Neural cell (in vitro differentiated cells): Measurements from ENCODE around the gene MPEG1. TPM values are rescaled to one million over a fixed set of nuclear protein-coding genes. Genes with fewer than 3 reads are reported as not detected.

Experiments
- H2AFZ ChIP-seq: fragments of 200-600, 300-800 bp; sonication (generic), shearing (Covaris generic); 2 replicates; pipeline ENCODE4 v1.6.0; 2014; ENCODE audit warnings: low read depth, mild to moderate bottlenecking, antibody characterized with exemption, low read length, moderate library complexity
- H3F3A ChIP-seq: fragments of 200-600 bp; shearing (Covaris generic); 2 replicates; pipeline ENCODE4 v1.6.1; 2016; ENCODE audit warnings: mild to moderate bottlenecking, moderate library complexity, mixed read lengths, antibody characterized with exemption, low read length; ENCODE audit not compliant: insufficient read depth, poor library complexity, severe bottlenecking
- H3K27ac ChIP-seq: fragments of 200-600, 300-800 bp; sonication (generic), shearing (Covaris generic); 2 replicates; pipeline ENCODE4 v1.5.1; 2014; ENCODE audit warnings: mild to moderate bottlenecking, low read length, moderate library complexity
- H3K27me3 ChIP-seq: fragments of 300-800, 200-600 bp; sonication (generic), shearing (Covaris generic); 2 replicates; pipeline ENCODE4 v1.6.0; 2014; ENCODE audit warnings: mild to moderate bottlenecking, low read depth, low read length, moderate library complexity; ENCODE audit not compliant: insufficient read depth
- H3K36me3 ChIP-seq: fragments of 300-800, 200-600 bp; sonication (generic), shearing (Covaris generic); 2 replicates; pipeline ENCODE4 v1.5.1; 2014; ENCODE audit warnings: mild to moderate bottlenecking, antibody characterized with exemption, low read length, moderate library complexity; ENCODE audit not compliant: insufficient read depth
- H3K4me2 ChIP-seq: fragments of 300-800, 200-600 bp; sonication (generic), shearing (Covaris generic); 2 replicates; pipeline ENCODE4 v1.6.0; 2014; ENCODE audit warnings: mild to moderate bottlenecking, low read length
- H3K4me3 ChIP-seq: fragments of 300-800, 200-600 bp; sonication (generic), shearing (Covaris generic); 2 replicates; pipeline ENCODE4 v1.5.1; 2014; ENCODE audit warnings: mild to moderate bottlenecking, low read length, moderate library complexity
- H3K79me2 ChIP-seq: fragments of 200-600 bp; shearing (Covaris generic); replicated peaks from 2 replicates; pipeline ENCODE4 v1.6.0; 2014; ENCODE audit warnings: mild to moderate bottlenecking, low read length, moderate library complexity; ENCODE audit not compliant: insufficient read depth
- H3K9ac ChIP-seq: fragments of 300-800, 200-600 bp; sonication (generic), shearing (Covaris generic); 2 replicates; pipeline ENCODE4 v1.6.1; 2016; ENCODE audit warnings: mild to moderate bottlenecking, low read length, mixed read lengths
- H3K9me2 ChIP-seq: fragments of 200-600 bp; shearing (Covaris generic); 2 replicates; pipeline ENCODE4 v1.6.1; 2016; ENCODE audit warnings: mild to moderate bottlenecking, low read length, mixed read lengths; ENCODE audit not compliant: insufficient read depth
- H3K9me3 ChIP-seq: fragments of 200-600, 300-800 bp; sonication (generic), shearing (Covaris generic); 2 replicates; pipeline ENCODE4 v1.6.1; 2016; ENCODE audit warnings: mild to moderate bottlenecking, mixed run types, low read length, moderate library complexity, mixed read lengths
- H4K20me1 ChIP-seq: fragments of 200-600 bp; shearing (Covaris generic); 2 replicates; pipeline ENCODE4 v1.6.1; 2016; ENCODE audit warnings: mild to moderate bottlenecking, mixed run types; ENCODE audit not compliant: insufficient read depth
- CTCF ChIP-seq: fragments of 450-650 bp; IDR thresholded peaks from 2 replicates; pipeline ENCODE4 v1.5.1; 2014; ENCODE audit warnings: antibody characterized with exemption, mild to moderate bottlenecking, moderate library complexity; ENCODE audit not compliant: poor library complexity, severe bottlenecking
- EP300 ChIP-seq: fragments of 450-650 bp; conservative IDR thresholded peaks from 2 replicates; pipeline ENCODE4 v1.6.1; 2014; ENCODE audit warnings: antibody characterized with exemption, mild to moderate bottlenecking, moderate library complexity; ENCODE audit not compliant: poor library complexity, severe bottlenecking
- EZH2 ChIP-seq: fragments of 200-600, 300-800 bp; shearing (Covaris generic), sonication (generic); IDR thresholded peaks from 2 replicates; pipeline ENCODE4 v1.6.1; 2014; ENCODE audit warnings: antibody characterized with exemption, low read length, borderline replicate concordance, mild to moderate bottlenecking; ENCODE audit not compliant: insufficient read depth, poor library complexity, severe bottlenecking
- MXI1 ChIP-seq: fragments of 450-650 bp; conservative IDR thresholded peaks from 2 replicates; pipeline ENCODE4 v1.6.1; 2014; ENCODE audit warnings: antibody characterized with exemption, mild to moderate bottlenecking; ENCODE audit not compliant: poor library complexity, severe bottlenecking
- POLR2AphosphoS5 ChIP-seq: IDR thresholded peaks from 2 replicates; pipeline ENCODE4 v1.6.1; 2012
- RAD21 ChIP-seq: fragments of 450-650 bp; conservative IDR thresholded peaks from 2 replicates; pipeline ENCODE4 v1.6.1; 2014; ENCODE audit warnings: antibody characterized with exemption, mild to moderate bottlenecking, moderate library complexity
- REST ChIP-seq: IDR thresholded peaks from 2 replicates; pipeline ENCODE4 v1.6.1; 2012; ENCODE audit warnings: borderline replicate concordance
- SMC3 ChIP-seq: fragments of 450-650 bp; conservative IDR thresholded peaks from 2 replicates; pipeline ENCODE4 v1.6.1; 2014; ENCODE audit warnings: antibody characterized with exemption, mild to moderate bottlenecking, moderate library complexity; ENCODE audit not compliant: poor library complexity
- TAF1 ChIP-seq: IDR thresholded peaks from 2 replicates; pipeline ENCODE4 v1.6.1; 2012; ENCODE audit warnings: low read depth
- polyA plus RNA-seq: library from polyadenylated mRNA; depleted of rRNA; stranded (reverse); fragments of >200 nt; gene quantifications from 2 replicates; pipeline ENCODE4 v1.2.3, GENCODE V29; 2014

Gene MPEG1
- polyA plus RNA-seq, 1 donor from 2014 or later, result 0.21 TPM

GRCh38 chr11:59173080-59173963 lies 39.4 kb downstream of the MPEG1 start:
- H3K4me3 ChIP-seq, result peak overlapping the region; percentile 94
- no peaks in the 10 kb centered on the region for H3K9me2 ChIP-seq
- H4K20me1 ChIP-seq, result no peaks in the 10 kb centered on the region
- peak overlapping the region; percentile 99 for H3K9ac ChIP-seq
- H3K9me3 ChIP-seq, result no peaks in the 10 kb centered on the region
- no peaks in the 10 kb centered on the region for H3K36me3 ChIP-seq
- H3K27me3 ChIP-seq, result no peaks in the 10 kb centered on the region
- H2AFZ ChIP-seq, result peak overlapping the region; percentile 58
- peaks cover 49% of the 10 kb centered on the region for H3K79me2 ChIP-seq
- peak; percentile 45 for TF ChIP-seq POLR2AphosphoS5
- TF ChIP-seq EP300, result no peak
- TF ChIP-seq CTCF, result no peak
- TF ChIP-seq REST, result peak; percentile 59
- no peak for TF ChIP-seq EZH2
- peak; percentile 78 for TF ChIP-seq MXI1
- no peak for TF ChIP-seq RAD21
- TF ChIP-seq TAF1, result no peak
- TF ChIP-seq SMC3, result no peak
- H3K27ac ChIP-seq, result peak overlapping the region; percentile 87
- peaks cover 12% of the 10 kb centered on the region for H3F3A ChIP-seq
- peak overlapping the region; percentile 85 for H3K4me2 ChIP-seq

- Histone ChIP-seq H3K9ac (peak overlapping the region; percentile 99), H3K27ac (peak overlapping the region; percentile 99), H3K27me3 (no peaks in the 10 kb centered on the region), H3K79me2 (peaks cover 41% of the 10 kb centered on the region), H3K4me2 (peak overlapping the region; percentile 85), H3F3A (peaks cover 12% of the 10 kb centered on the region), H3K4me3 (peak overlapping the region; percentile 94), H3K36me3 (no peaks in the 10 kb centered on the region), H2AFZ (peak overlapping the region; percentile 58), H3K9me2 (no peaks in the 10 kb centered on the region), H4K20me1 (no peaks in the 10 kb centered on the region), H3K9me3 (no peaks in the 10 kb centered on the region)
- no peak for TF ChIP-seq MXI1
- no peak for TF ChIP-seq SMC3
- TF ChIP-seq POLR2AphosphoS5, result peak; percentile 58
- no peak for TF ChIP-seq EZH2
- no peak for TF ChIP-seq CTCF
- TF ChIP-seq TAF1, result peak; percentile 8
- no peak for TF ChIP-seq RAD21
- no peak for TF ChIP-seq REST
- no peak for TF ChIP-seq EP300
These were observed 40.2 kb downstream of the MPEG1 start for GRCh38 chr11:59172345-59173079.
